C1 segment of cervical spinal cord (tissue), 14 donors: ENCODE measurements around the gene GRID2IP.

Experiments used
- DNase-seq, 14 donors: peaks; one replicate each; lab custom pipeline; 2025; lab: John Stamatoyannopoulos, UW

Gene GRID2IP

DNA sequence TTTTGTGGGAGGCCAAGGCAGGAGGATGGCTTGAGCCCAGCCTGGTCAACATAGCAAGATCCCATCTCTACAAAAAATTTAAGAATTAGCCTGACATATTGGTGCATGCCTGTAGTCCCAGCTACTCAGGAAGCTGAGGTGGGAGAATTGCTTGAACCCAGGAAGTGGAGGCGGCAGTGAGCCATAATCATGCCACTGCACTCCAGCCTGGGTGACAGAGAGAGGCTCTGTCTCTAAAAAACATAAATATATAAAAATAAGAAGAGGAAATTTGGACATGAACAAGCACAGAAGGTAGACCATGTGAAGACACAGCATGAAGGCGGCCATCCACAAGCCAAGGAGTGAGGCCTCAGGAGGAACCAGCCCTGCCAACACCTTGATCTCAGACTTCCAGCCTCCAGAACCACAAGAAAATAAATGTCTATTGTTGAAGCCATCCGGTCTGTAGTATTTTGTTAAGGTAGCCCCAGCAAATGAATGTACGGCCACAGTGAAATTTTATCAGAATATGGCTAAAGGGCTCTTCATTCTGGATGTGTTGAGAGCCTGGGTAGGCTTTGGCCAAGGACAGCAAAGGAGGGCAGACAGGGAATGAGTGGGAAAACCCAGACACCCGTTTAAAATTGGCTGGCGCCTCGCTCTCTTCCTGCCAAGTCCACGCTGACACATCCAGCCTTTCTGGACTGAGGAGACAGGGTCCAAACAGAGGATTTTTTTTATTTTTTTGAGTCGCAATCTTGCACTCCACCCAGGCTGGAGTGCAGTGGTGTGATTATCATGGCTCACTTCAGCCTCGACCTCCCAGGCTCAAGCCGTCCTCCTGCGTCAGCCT lies 12.9 kb upstream of the GRID2IP start:
- DNase-seq: peak in 6 of 14 donors; percentile 14 to 95 (median 26)

DNA sequence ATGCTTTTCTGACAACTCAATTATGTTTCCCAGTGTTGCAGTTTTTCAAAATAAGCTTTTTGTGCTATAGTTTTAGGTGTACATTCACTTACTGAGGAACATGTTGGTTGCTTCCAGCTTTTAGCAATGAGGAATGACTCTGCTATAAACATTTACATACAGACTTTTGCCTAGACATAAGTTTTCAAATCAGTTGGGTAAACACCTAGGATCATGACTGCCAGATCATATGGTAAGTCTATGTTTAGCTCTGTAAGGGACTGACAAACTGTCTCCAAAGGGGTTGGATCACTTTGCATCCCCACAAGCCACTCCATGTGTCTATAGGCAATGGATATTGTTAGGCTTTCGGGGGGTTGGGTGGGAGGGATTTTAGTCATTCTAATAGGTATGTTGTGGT lies 10.8 kb upstream of the GRID2IP start:
- no peak for DNase-seq

DNA sequence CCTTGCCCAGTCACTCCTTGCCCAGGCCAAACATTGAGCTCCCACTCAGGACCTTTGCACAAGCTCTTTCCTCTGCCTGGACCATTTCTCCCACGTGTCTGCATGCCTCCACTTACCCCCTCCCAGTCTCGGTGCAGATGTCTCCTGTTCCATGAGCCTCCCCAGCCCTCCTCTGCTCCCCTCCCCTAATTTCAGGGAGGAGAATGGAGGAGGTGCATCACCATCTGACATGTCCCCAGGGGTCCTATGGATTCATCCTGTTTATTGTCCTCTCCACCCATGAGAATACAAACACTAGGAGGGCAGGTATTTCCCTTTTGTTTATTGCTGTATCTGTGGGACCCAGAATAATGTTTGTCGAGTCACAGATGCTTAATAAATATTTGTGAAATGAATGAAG lies 8.6 kb upstream of the GRID2IP start:
- DNase-seq: no peak

DNA sequence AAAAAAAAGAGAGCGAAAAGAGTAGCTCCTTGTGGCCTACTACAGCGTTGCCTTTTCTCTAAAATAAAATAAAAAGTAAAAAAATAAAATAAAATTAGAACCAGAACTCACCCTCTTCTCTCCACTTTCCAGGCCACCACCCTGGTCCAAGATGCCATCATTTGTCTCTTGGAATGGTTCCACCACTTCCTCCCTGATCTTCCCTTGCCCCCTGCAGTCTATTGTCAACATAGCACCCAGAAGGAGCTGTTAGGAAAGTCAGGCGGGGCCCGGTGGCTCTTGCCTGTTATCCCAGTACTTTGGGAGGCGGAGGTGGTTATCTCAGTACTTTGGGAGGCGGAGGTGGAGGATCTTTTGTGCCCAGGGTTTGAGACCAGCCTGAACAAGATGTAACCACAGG lies 7.6 kb upstream of the GRID2IP start:
- peak in 2 of 14 donors; percentile 2 to 10 for DNase-seq

DNA sequence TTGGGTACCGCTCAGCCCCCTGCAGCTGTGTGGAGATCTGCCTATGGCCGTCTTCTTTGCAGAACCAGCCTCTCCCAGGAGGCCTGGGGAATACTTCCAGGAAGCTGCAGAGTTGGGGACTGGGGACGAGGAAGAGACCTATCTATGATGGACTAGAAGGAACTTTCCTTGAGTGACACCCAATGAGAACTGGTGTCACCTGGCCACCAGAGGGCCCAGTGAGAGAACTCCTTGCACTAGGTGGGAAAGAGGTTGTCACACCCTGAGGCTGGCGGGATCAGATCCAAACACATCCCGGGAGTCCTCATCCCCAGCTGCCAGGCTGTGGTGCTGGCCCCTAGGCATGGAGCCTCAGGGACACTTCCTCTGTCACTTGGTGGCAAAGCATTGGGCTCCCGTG lies 4.9 kb upstream of the GRID2IP start:
- DNase-seq: no peak

DNA sequence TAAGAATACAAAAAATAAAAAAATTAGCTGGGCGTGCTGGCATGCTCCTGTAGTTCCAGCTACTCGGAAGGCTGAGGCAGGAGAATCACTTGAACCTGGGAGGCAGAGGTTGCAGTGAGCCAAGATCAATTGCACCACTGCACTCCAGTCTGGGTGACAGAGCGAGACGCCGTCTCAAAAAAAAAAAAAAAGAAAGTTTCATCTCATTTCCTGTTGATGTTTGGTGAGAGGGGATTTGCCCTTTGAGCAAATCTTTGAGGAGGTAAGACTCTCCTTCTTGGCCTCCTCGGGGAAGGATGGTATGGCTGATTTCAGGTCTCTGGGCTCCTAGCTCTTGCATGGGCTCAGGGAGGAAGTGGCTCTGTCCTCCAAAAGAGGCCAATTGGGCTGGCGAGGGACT lies 3.6 kb upstream of the GRID2IP start:
- no peak for DNase-seq

DNA sequence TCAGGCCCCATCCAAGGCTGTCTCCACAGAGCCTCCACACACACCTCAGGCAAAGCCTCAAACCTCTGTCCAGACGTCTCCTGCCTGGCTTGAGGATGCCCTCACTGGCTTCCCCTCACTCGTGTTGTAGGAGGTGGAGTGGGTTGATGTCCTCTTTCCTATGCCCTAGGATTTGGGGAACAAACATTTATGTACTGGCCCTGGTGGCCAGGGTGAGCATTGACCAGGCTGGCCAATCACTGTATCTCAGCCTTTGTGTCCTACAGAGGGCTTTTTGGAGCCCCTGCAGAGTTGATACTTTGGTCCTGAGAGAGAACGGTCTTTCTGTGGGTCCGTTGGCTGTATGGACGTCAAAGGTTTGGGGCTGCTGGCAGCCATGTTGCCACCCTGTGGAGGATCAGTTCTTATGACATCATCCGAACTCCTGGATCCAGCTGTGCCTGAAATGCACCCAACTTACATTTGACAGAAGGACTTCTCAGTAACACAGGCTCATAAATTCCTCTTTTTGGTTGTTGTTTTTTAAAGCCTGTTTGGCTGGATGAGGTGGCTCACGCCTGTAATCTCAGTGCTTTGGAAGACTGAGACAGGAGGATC lies 2.3 kb upstream of the GRID2IP start:
- DNase-seq: no peak

DNA sequence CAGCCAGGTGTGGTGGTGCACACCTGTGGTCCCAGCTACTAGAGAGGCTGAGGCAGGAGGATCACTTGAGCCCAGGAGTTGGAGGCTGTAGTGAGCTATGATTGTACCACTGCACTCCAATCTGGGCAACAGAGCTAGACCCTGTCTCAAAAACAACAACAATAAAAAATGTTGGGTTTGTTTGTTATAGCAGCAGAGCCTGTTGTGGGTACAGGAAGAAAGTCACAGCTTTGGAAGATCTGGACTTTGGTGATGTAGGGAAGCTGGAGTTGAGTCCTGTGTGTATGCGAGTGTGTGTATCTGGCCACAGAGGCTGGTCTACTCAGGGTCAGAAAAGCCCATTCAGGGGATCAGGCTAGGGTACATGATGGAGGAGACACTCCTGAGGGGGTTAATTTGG lies 3.9 kb downstream of the GRID2IP start:
- no peak for DNase-seq

DNA sequence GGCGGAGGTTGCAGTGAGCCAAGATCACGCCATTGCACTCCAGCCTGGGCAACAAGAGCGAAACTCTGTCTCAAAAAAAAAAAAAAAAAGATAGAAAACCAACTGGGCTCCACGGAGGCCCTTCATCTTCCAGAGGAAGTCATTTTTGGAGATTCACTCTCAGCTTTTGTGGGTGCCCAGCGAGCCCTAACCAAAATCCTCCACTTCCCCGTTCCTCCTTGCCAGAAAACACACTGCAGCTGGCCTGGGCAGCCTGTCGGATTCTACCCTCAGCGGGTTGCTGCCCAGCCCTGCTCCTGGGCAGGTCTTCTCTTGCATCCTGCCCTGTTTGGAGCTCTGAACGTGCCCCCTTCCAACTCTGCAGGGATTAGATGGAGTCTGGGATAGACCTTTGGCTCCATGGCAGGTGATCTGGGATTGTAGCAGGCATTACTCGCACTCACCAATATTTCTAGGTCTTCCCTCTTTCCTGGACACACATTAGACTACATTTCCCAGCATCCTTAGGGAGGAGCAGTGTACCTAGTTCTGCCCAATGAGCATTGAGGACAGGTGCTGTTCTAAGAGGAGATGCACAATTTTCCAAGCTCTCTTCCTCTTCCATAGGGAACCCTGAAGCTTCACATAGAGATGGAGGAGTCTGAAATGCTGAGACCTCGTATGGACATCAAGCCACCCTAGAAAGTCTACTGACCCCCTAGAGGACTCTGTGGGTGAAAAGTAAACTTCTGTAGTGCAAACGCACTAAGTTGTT lies 4.6 kb downstream of the GRID2IP start:
- no peak for DNase-seq

DNA sequence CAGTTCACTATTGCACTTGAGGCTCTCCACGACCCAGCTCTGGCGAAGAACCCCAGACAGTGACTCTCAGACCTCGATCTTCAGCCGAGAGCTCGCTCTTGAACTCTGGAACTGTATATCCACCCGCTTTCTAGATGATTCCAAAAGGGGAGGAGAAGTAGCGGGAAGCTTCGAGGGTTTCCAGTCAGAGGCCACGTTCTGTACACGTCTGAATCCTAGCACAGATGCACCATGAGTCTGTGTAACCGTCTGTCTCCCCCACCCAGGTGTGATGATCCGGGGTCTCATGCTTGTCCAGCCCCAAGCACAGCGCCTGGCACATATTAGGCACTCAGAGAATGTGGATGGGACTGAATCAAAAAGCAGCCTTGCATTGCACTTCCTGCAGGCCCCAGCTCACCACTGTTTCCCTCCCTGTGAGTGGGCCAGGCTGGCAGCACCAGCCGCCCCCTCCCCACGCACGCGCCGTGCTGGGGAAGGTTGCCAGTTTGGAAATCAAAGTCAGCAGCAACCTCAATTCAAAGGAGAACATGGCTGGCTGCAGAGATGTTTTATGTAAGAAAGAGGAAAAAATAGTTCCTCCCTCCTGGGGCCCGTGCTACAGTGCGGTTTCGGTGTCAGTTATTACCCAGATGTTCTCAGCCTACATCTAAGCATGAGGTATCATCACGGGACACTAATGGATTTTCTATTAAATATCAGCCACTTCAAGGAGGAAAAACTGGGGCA lies 5.7 kb downstream of the GRID2IP start:
- DNase-seq: no peak

DNA sequence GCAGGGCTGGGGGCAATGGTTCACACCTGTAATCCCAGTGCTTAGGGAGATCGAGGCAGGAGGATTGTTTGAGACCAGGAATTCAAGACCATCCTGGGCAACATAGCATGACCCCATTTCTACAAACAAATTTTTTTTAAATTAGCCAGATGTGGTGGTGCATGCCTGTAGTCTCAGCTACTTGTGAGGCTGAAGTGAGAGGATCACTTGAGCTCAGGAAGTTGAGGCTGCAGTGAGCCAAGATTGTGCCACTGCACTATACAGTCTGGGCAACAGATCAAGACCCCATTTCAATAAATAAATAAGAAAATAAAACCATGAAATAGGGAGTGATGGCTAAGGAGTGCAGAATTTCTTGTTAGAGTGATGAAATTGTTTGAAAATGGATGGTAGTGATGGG lies 8.9 kb downstream of the GRID2IP start:
- DNase-seq: no peak

DNA sequence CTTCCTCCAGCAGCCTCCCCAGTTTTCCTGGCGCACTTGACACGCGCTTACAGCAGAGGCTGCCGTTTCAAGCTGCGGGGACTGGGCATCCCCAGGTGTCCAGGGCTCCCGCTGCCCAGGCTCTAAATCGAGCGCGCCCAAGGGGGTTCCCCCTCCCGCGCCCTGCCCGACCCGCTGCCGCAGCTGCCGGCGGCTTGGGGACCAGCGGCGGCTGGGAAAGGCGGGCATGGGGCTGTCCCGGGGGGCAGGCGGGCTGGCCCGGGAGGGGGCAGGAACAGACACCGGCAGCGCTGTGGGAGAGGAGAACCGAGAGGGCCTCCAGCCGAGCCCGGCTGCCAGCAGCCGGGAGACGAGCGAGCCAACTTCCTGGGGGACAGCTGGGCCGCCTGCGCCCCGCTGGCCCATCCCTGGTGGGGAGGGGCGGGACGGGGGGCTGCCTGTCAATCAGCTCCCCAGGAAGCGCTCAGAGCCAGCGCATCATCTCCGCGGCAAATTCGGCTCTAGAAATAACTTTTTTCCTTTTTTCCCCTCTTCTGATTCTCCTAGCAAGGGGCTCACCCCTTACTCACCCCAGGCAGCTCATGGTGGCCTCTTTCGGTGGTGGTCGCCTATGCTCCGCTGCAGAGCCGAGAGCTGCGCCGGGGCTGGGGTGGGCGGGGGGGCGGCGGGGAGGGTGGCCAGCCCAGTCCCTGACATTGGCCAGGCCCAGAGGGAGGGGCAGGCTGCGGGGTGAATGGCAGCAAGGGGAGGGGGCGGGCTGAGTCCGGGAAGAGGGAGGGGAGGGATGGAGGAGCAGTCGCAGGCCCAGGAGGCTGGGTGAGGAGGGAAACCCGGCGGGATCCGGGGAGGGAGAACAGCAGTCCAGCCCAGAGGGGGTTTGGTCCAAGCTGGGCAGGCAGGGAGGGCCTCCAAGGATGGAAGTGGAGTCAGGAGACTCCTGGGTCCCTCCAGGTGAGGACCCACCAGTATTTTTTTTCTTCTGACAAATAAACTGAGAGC lies 14.7 kb downstream of the GRID2IP start:
- peak in 3 of 14 donors; percentile 21 to 57 (median 49) for DNase-seq

DNA sequence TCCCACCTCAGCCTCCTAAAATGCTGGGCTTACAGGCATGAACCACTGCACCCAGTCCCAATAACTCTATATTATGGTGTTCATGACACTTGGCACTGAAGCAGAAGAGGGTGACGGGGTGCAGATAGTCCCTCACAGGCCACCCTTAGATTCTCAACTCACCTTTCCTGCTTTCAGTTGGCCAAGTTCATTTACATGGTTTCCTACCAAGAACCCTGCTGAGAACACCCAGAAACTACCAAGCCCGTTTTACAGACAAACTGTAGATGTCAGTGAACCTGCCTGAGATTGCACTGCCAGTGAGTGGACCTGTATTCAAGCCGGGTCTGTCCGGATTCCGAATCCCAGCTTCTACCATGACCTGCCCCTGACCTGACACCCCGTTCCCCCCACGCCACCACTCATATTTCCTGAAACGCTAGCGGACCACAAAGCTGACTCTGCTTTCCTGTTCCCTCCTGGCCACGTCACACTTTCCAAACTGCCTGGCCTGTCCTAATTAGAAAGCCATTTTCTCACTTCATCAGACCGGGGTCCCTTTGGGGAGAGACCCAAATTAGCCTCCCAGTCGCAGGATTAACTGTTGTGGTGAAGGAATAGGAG lies 17.3 kb downstream of the GRID2IP start:
- no peak for DNase-seq

DNA sequence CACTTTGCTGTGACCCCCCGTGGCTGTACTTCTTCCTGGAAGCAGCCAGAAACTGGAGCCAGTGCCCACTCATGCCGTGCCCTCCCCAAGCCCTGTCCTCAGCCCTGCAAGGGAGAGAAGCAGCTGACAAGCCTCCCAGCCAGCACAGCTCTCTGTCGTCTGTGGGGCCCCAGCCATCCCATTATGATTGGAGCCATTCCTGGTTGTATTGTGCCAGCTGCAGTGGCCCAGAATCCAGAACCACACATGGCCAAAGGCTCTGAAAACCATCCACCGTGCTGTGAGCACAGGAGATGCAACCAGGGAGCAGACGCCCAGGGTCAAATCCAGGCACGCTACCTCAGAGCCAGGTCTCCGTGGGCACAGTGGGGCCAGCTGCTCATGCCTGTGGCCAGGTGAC lies 18.7 kb downstream of the GRID2IP start:
- peak in 3 of 14 donors; percentile 3 to 34 (median 32) for DNase-seq

DNA sequence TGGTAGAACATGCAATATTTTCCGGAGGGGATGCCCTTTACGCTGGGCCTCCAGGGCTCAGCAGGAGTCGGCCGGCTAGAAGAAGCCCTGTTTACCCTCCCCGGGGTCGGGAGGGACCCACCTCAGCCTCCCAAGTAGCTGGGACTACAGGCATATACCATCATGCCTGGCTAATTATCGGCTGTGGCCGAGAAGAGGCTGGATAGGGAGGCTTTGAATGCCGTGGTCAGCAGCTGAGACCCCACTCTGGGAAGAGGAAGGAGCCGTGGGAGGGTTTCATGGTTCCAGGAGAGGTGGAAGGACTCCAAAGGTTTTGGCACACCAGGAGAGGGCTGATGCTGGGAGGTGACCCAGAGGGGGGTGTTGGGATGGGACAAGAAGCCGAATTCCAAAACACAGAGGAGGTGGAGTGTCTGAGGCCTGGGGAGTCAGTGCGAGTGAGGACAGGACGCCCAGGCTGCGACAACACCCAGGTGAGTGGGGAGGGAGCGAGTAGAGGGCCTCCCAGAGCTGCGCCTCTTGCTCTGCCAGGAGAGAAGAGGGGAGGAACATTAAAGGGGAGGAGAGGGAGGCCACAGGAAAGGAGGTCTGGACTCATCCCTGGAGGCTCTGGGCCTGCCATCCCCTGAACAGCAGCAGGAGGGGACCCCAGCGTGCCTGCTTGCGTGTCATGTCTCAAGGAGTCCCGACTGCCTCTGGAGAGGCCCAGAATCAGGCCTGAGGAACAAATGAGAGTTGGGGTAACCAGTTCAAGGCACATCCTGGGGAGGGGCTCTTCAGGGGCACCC lies 19.6 kb downstream of the GRID2IP start:
- no peak for DNase-seq

DNA sequence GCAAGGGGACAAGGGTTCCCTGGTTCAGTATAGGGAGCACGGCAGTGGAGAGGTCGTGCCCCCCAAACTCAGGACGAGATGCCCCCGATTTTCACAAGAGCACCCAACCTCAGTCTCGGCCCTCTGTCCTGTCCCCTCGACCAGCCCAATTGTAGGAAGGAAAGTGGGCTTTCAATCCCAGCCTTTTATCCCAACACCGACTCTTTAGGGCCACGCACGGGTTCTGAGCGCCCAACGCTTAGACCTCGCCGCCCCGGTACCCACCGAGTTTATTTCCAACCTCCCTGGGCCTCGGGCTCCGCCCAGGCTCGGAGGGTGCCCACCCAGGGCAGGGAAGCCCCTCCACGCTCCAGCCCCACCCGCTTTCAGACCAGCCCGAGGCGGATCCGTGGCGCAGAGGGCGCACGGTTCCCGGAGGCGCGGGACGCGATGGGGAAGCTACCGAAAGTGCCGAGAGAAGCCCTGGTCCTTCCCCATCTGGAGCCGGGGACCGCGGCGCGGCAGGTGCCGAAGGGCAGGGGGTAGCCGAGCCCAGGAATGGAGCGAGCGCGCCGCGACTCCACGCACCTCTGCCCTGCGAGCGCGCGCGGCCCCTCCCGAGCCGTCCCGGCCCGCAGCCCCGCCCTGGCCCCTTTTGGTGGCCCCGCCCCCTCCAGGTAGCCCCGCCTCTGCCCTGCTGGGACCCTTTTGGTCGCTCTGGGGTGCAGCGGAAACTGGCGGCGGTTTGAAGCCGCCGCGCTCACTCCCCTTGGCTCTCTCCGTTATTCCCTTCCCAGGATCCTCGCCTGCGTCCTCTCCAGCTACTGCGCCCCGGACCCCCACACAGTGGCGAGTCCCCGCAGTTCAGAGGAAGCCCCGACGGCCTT lies 20.4 kb downstream of the GRID2IP start:
- peak in 2 of 14 donors; percentile 2 to 18 for DNase-seq

DNA sequence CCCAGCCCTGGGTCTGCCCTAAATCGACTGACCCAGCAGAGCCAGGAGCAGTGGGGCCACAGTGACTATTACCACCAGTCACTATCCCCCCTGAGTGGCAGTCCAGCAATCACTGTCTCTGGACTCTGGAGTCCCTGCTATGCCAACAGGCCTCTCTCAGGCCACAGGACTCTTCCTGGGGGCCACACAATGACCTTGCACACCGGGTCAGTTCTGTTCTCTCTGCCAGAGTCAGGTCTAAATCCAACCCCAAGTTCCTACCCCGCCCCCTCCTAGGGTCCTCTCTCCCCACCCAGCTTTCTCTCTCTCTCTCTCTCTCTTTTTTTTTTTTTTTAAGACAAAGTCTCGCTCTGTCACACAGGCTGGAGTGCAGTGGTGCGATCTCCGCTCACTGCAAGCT lies 21.6 kb downstream of the GRID2IP start:
- DNase-seq: no peak

DNA sequence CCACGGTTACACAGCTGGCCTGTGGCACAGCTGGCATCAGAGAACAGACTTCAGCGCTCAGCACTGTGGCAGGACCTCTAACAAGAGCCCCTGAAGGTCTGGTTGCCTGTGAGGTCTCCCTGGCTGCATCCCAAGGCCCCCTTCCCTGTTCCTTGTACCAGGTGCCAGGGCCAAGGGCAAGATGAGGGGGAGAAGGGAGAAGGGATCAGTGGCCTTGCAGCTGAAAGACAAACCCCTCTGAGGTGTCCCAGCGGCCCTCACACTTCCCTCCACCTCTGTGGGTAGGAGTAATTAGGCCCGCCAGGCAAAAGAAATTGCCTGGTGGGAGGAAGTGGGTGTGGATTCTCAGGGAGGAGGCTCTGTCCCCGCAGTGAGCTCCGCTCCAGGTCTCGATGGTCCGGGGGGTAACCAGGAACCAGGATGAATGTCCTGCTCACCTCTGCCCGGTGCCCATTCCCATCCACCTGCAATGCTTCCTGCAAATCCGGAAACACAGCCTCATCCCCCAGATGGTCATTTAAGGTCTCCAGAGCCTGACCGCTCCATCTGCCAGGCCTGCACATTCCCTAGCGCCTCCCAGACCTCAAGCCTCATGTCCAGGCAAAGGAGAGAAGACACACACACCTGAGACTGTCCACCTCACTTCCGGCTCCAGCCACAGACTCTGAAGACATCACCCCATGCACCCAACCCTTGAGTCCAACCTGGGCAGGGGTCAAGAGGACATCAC lies 22.7 kb downstream of the GRID2IP start:
- no peak for DNase-seq
